Peyer's patch (tissue), 4 donors: ENCODE results near the gene PRSS50.
"Not testable (repeated sequence)": the region's sequence is repeated elsewhere in the genome, so short reads cannot be mapped to it uniquely, and the experiment has no call there.

Source experiments
- POLR2A ChIP-seq, 2 donors: fragments of 450-650 bp; IDR thresholded peaks; one replicate each; pipeline ENCODE4 v1.5.1; 2017; ENCODE audit warnings: antibody characterized with exemption in 2 of 2, mild to moderate bottlenecking in 2 of 2, moderate library complexity in 2 of 2
- TF ChIP-seq, protein P1 (sequence below), 6 experiments: fragments of 450-650 bp in 4 of 6; fragments of 200-600 bp in 2 of 6; sonication (generic) in 1 of 6; IDR thresholded peaks; one replicate each; pipeline ENCODE4 v1.5.1; 2017 to 2019; ENCODE audit warnings: antibody characterized with exemption in 6 of 6, mild to moderate bottlenecking in 3 of 6, moderate library complexity in 1 of 6

DNA sequence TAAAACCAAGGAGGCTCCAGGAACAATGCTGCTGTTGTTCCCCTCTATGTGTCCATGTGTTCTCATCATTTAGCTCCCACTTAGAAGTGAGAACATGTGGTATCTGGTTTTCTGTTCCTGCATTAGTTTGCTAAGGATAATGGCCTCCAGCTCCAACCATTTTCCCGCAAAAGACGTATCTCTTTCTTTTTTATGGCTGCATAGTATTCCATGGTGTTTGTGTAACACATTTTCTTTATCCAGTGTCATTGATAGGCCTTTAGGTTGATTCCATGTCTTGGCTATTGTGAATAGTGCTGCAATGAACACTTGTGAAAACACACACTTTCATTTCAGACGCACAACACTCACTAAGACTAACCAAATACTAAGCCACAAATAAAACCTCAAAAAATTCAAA, 21.9 kb upstream of the PRSS50 start:
- TF ChIP-seq, protein P1, sequence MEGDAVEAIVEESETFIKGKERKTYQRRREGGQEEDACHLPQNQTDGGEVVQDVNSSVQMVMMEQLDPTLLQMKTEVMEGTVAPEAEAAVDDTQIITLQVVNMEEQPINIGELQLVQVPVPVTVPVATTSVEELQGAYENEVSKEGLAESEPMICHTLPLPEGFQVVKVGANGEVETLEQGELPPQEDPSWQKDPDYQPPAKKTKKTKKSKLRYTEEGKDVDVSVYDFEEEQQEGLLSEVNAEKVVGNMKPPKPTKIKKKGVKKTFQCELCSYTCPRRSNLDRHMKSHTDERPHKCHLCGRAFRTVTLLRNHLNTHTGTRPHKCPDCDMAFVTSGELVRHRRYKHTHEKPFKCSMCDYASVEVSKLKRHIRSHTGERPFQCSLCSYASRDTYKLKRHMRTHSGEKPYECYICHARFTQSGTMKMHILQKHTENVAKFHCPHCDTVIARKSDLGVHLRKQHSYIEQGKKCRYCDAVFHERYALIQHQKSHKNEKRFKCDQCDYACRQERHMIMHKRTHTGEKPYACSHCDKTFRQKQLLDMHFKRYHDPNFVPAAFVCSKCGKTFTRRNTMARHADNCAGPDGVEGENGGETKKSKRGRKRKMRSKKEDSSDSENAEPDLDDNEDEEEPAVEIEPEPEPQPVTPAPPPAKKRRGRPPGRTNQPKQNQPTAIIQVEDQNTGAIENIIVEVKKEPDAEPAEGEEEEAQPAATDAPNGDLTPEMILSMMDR (IDR thresholded peaks at IDR 0.05): not testable (repeated sequence)
- not testable (repeated sequence) for TF ChIP-seq POLR2A (IDR thresholded peaks at IDR 0.05)
